Measurements from ENCODE around the gene SPEG. TPM values are rescaled to one million over a fixed set of nuclear protein-coding genes. Genes with fewer than 3 reads are reported as not detected.

Gene SPEG
- total and polyA plus RNA-seq, 2 experiments from 2014 or later = 12.6 to 32.4 TPM

DNA sequence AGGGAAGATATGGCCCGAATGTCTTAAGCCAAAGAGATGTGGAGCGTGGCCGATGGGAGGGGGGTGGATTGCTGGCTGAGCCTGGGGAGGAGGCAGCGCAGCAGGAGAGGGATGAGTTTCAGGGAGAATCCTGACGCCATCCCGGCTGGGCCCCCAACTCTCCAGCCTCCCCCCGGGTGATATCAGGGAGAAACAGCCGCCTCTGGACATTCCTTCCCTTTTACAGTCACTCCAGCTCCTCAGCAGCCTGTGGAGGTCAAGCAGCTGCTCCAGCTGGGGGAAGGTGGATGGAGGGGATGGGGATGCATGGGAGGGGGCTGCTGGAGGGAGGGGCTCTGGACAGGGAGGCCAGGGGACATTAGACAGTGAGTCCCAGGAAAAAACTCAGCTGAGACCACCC, 26.0 kb upstream of the SPEG start (continued):
- TF ChIP-seq CTCF (conservative IDR thresholded peaks at IDR 0.05; ENCODE audit: low read depth in 2 of 2) = no peak
- no peak for TF ChIP-seq NANOG (IDR thresholded peaks at IDR 0.05; ENCODE audit: borderline replicate concordance)
- TF ChIP-seq ZNF114 (CRISPR knock-in tag; IDR thresholded peaks at IDR 0.05) = no peak
- no peak for TF ChIP-seq EZH2 (IDR thresholded peaks at IDR 0.05; ENCODE audit: low read depth, unreplicated experiment)
- TF ChIP-seq CREB1 (CRISPR knock-in tag; IDR thresholded peaks at IDR 0.05; ENCODE audit: low read depth) = no peak
- no peak for TF ChIP-seq EZH2phosphoT487 (IDR thresholded peaks at IDR 0.05; ENCODE audit: unreplicated experiment)
- TF ChIP-seq, protein P1, sequence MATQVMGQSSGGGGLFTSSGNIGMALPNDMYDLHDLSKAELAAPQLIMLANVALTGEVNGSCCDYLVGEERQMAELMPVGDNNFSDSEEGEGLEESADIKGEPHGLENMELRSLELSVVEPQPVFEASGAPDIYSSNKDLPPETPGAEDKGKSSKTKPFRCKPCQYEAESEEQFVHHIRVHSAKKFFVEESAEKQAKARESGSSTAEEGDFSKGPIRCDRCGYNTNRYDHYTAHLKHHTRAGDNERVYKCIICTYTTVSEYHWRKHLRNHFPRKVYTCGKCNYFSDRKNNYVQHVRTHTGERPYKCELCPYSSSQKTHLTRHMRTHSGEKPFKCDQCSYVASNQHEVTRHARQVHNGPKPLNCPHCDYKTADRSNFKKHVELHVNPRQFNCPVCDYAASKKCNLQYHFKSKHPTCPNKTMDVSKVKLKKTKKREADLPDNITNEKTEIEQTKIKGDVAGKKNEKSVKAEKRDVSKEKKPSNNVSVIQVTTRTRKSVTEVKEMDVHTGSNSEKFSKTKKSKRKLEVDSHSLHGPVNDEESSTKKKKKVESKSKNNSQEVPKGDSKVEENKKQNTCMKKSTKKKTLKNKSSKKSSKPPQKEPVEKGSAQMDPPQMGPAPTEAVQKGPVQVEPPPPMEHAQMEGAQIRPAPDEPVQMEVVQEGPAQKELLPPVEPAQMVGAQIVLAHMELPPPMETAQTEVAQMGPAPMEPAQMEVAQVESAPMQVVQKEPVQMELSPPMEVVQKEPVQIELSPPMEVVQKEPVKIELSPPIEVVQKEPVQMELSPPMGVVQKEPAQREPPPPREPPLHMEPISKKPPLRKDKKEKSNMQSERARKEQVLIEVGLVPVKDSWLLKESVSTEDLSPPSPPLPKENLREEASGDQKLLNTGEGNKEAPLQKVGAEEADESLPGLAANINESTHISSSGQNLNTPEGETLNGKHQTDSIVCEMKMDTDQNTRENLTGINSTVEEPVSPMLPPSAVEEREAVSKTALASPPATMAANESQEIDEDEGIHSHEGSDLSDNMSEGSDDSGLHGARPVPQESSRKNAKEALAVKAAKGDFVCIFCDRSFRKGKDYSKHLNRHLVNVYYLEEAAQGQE (IDR thresholded peaks at IDR 0.05; ENCODE audit: unreplicated experiment) = no peak
- TF ChIP-seq STAT1 (IDR thresholded peaks at IDR 0.05; ENCODE audit: unreplicated experiment) = no peak

- no peak for ATAC-seq
- TF ChIP-seq CREB1 (CRISPR knock-in tag; IDR thresholded peaks at IDR 0.05; ENCODE audit: low read depth) (no peak), EZH2 (IDR thresholded peaks at IDR 0.05; ENCODE audit: low read depth, unreplicated experiment) (no peak), STAT1 (IDR thresholded peaks at IDR 0.05; ENCODE audit: unreplicated experiment) (no peak), EZH2phosphoT487 (IDR thresholded peaks at IDR 0.05; ENCODE audit: unreplicated experiment) (no peak), ZNF114 (CRISPR knock-in tag; IDR thresholded peaks at IDR 0.05) (no peak), ZNF462 (CRISPR knock-in tag; IDR thresholded peaks at IDR 0.05) (no peak), JUNB (IDR thresholded peaks at IDR 0.05; ENCODE audit: unreplicated experiment) (no peak), POLR2AphosphoS5 (IDR thresholded peaks at IDR 0.05; ENCODE audit: low read depth) (no peak), NANOG (IDR thresholded peaks at IDR 0.05; ENCODE audit: borderline replicate concordance) (no peak)
- TF ChIP-seq, protein P2, sequence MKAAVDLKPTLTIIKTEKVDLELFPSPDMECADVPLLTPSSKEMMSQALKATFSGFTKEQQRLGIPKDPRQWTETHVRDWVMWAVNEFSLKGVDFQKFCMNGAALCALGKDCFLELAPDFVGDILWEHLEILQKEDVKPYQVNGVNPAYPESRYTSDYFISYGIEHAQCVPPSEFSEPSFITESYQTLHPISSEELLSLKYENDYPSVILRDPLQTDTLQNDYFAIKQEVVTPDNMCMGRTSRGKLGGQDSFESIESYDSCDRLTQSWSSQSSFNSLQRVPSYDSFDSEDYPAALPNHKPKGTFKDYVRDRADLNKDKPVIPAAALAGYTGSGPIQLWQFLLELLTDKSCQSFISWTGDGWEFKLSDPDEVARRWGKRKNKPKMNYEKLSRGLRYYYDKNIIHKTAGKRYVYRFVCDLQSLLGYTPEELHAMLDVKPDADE (IDR thresholded peaks at IDR 0.05) = no peak
- H3K36me3 Mint-ChIP-seq (ENCODE audit: low read depth) = no peaks in the 10 kb centered on the region
- Histone ChIP-seq H3K36me3 (ENCODE audit: insufficient read depth) (no peaks in the 10 kb centered on the region), H2AFZ (no peak overlapping the region), H3K4me1 (ENCODE audit: insufficient read depth) (peaks cover 5% of the 10 kb centered on the region), H3K27me3 (ENCODE audit: insufficient read depth) (0 out of 2 replicates have a peak, but pooled peaks cover 6% of the 10 kb centered on the region), H3F3A (replicated peaks; ENCODE audit: low read depth) (peaks cover 2% of the 10 kb centered on the region; the same call in 1 of the 2 replicates), H3K79me2 (replicated peaks; ENCODE audit: insufficient read depth) (no peaks in the 10 kb centered on the region), H3K9me2 (ENCODE audit: insufficient read depth) (no peaks in the 10 kb centered on the region; the same call in 1 of the 2 replicates), H3K4me2 (no peak overlapping the region), H4K20me1 (replicated peaks; ENCODE audit: insufficient read depth) (no peaks in the 10 kb centered on the region), H3K4me3 (no peak overlapping the region), H3K27ac (ENCODE audit: low read depth) (no peak overlapping the region)
- peaks cover 7% of the 10 kb centered on the region for H3K4me1 Mint-ChIP-seq
- peaks cover 5% of the 10 kb centered on the region for H3K27me3 Mint-ChIP-seq (ENCODE audit: insufficient read depth, low read depth, poor library complexity)
- DNase-seq (ENCODE audit: low spot score) = no peak
- no peak overlapping the region for H3K4me3 Mint-ChIP-seq
- H3K9me3 Mint-ChIP-seq = peaks cover 6% of the 10 kb centered on the region; the same call in 2 of the 3 replicates
- H3K27ac Mint-ChIP-seq = no peak overlapping the region
Measured at GRCh38 chr2:219409619-219410018, 25.0 kb upstream of the SPEG start.

All from GM23338 (cell line).